Measurements from ENCODE around the gene LRSAM1.
"Not testable (repeated sequence)": the region's sequence is repeated elsewhere in the genome, so short reads cannot be mapped to it uniquely, and the experiment has no call there.

LRSAM1 gene

GRCh38 chr9:127463382-127463781 is 12.1 kb downstream of the LRSAM1 start:
- DNase-seq: no peak

GRCh38 chr9:127463911-127464310 is 12.6 kb downstream of the LRSAM1 start:
- no peak for DNase-seq

GRCh38 chr9:127466407-127466917 is 15.2 kb downstream of the LRSAM1 start:
- DNase-seq: not testable (repeated sequence)

- DNase-seq: no peak
These were observed 16.3 kb downstream of the LRSAM1 start for GRCh38 chr9:127467621-127468020.

- no peak for DNase-seq
These were observed 19.4 kb downstream of the LRSAM1 start for GRCh38 chr9:127470662-127471061.

- DNase-seq: no peak
These were observed 22.2 kb downstream of the LRSAM1 start for GRCh38 chr9:127473501-127473900.

- DNase-seq: no peak
These were observed 22.6 kb downstream of the LRSAM1 start for GRCh38 chr9:127473932-127474331.

GRCh38 chr9:127474592-127474991 is 23.3 kb downstream of the LRSAM1 start:
- no peak for DNase-seq

GRCh38 chr9:127479507-127480081 is 28.3 kb downstream of the LRSAM1 start:
- no peak for DNase-seq

GRCh38 chr9:127482662-127483061 is 31.4 kb downstream of the LRSAM1 start:
- no peak for DNase-seq

GRCh38 chr9:127485995-127486394 is 34.7 kb downstream of the LRSAM1 start:
- DNase-seq: no peak

- no peak for DNase-seq
These were observed 37.6 kb downstream of the LRSAM1 start for GRCh38 chr9:127488946-127489345.

GRCh38 chr9:127489471-127490115 is 38.3 kb downstream of the LRSAM1 start:
- no peak for DNase-seq

- DNase-seq: no peak
These were observed 39.4 kb downstream of the LRSAM1 start for GRCh38 chr9:127490535-127491230.

GRCh38 chr9:127491516-127491915 is 40.2 kb downstream of the LRSAM1 start:
- no peak for DNase-seq

GRCh38 chr9:127492616-127493015 is 41.3 kb downstream of the LRSAM1 start:
- no peak for DNase-seq

GRCh38 chr9:127493592-127494303 is 42.4 kb downstream of the LRSAM1 start:
- DNase-seq: no peak

- no peak for DNase-seq
These were observed 43.0 kb downstream of the LRSAM1 start for GRCh38 chr9:127494304-127494702.

- no peak for DNase-seq
These were observed 44.7 kb downstream of the LRSAM1 start for GRCh38 chr9:127495884-127496555.

GRCh38 chr9:127496974-127497373 is 45.7 kb downstream of the LRSAM1 start:
- no peak for DNase-seq

GRCh38 chr9:127497656-127498290 is 46.5 kb downstream of the LRSAM1 start:
- no peak for DNase-seq

GRCh38 chr9:127498298-127498697 is 47.0 kb downstream of the LRSAM1 start:
- no peak for DNase-seq
